ENCODE results near the gene TMEM140.

TMEM140 gene

GRCh38 chr7:135174941-135175340, 27.1 kb downstream of the TMEM140 start:
- DNase-seq (ENCODE audit: low read depth) = no peak

GRCh38 chr7:135175931-135176330, 28.1 kb downstream of the TMEM140 start:
- DNase-seq (ENCODE audit: low read depth) = no peak

GRCh38 chr7:135177028-135177696, 29.3 kb downstream of the TMEM140 start:
- DNase-seq (ENCODE audit: low read depth) = no peak

GRCh38 chr7:135178364-135178763, 30.5 kb downstream of the TMEM140 start:
- DNase-seq (ENCODE audit: low read depth) = no peak

- DNase-seq (ENCODE audit: low read depth) = no peak
Observed at GRCh38 chr7:135179321-135179925, 31.6 kb downstream of the TMEM140 start.

- no peak for DNase-seq (ENCODE audit: low read depth)
Observed at GRCh38 chr7:135180122-135180521, 32.2 kb downstream of the TMEM140 start.

- DNase-seq (ENCODE audit: low read depth) = no peak
Observed at GRCh38 chr7:135181261-135181928, 33.5 kb downstream of the TMEM140 start.

- DNase-seq (ENCODE audit: low read depth) = no peak
Observed at GRCh38 chr7:135181929-135182678, 34.2 kb downstream of the TMEM140 start.

GRCh38 chr7:135183478-135183877, 35.6 kb downstream of the TMEM140 start:
- DNase-seq (ENCODE audit: low read depth) = no peak

GRCh38 chr7:135184254-135184841, 36.5 kb downstream of the TMEM140 start:
- no peak for DNase-seq (ENCODE audit: low read depth)

GRCh38 chr7:135185471-135186260, 37.8 kb downstream of the TMEM140 start:
- no peak for DNase-seq (ENCODE audit: low read depth)

- no peak for DNase-seq (ENCODE audit: low read depth)
Observed at GRCh38 chr7:135186261-135186540, 38.3 kb downstream of the TMEM140 start.

- DNase-seq (ENCODE audit: low read depth) = no peak
Observed at GRCh38 chr7:135186841-135187253, 39.0 kb downstream of the TMEM140 start.

- DNase-seq (ENCODE audit: low read depth) = no peak
Observed at GRCh38 chr7:135188298-135188984, 40.6 kb downstream of the TMEM140 start.

- no peak for DNase-seq (ENCODE audit: low read depth)
Observed at GRCh38 chr7:135189221-135189662, 41.4 kb downstream of the TMEM140 start.

GRCh38 chr7:135189961-135190360, 42.1 kb downstream of the TMEM140 start:
- DNase-seq (ENCODE audit: low read depth) = no peak

GRCh38 chr7:135190703-135191102, 42.8 kb downstream of the TMEM140 start:
- no peak for DNase-seq (ENCODE audit: low read depth)

- no peak for DNase-seq (ENCODE audit: low read depth)
Observed at GRCh38 chr7:135192914-135193536, 45.2 kb downstream of the TMEM140 start.

GRCh38 chr7:135193615-135194081, 45.8 kb downstream of the TMEM140 start:
- no peak for DNase-seq (ENCODE audit: low read depth)

GRCh38 chr7:135194494-135195095, 46.7 kb downstream of the TMEM140 start:
- DNase-seq (ENCODE audit: low read depth) = no peak
